Spleen (tissue), 11 donors: ENCODE measurements around the gene DGCR6L. TPM values are rescaled to one million over a fixed set of nuclear protein-coding genes. Genes with fewer than 3 reads are reported as not detected.
"Not testable (repeated sequence)": the region's sequence is repeated elsewhere in the genome, so short reads cannot be mapped to it uniquely, and the experiment has no call there.

ENCODE experiments used
- DNase-seq: peaks from one replicate; pipeline ENCODE4 v3.0.0-alpha.2; 2020
- H3K27ac ChIP-seq, 8 donors: fragments of 200-600 bp; sonication (generic) in 7 of 8; 1 replicate in 4 of 8; 2 replicates in 4 of 8; pipeline versions ENCODE4 v1.5.0 to v1.8.0; 2016 to 2021; ENCODE audit warnings: inconsistent platforms in 4 of 8, mild to moderate bottlenecking in 4 of 8, moderate library complexity in 1 of 8
- H3K27me3 ChIP-seq, 7 donors: fragments of 200-600 bp; sonication (generic) in 6 of 7; replicated peaks in 1 of 7; 1 replicate in 4 of 7; 2 replicates in 3 of 7; pipeline versions ENCODE4 v1.5.0 to v1.8.0; 2016 to 2021; ENCODE audit warnings: inconsistent platforms in 3 of 7, mild to moderate bottlenecking in 1 of 7
- H3K36me3 ChIP-seq, 6 donors: fragments of 200-600 bp; sonication (generic) in 5 of 6; 1 replicate in 4 of 6; 2 replicates in 2 of 6; pipeline versions ENCODE4 v1.5.0 to v1.8.0; 2016 to 2021; ENCODE audit warnings: inconsistent platforms in 2 of 6
- H3K4me1 ChIP-seq, 6 donors: fragments of 200-600 bp; sonication (generic) in 5 of 6; 1 replicate in 3 of 6; 2 replicates in 3 of 6; pipeline versions ENCODE4 v1.5.0 to v1.8.0; 2016 to 2021; ENCODE audit warnings: inconsistent platforms in 3 of 6
- H3K4me3 ChIP-seq, 8 donors: fragments of 200-600 bp; sonication (generic) in 7 of 8; 1 replicate in 4 of 8; 2 replicates in 4 of 8; pipeline versions ENCODE4 v1.5.0 to v1.8.0; 2016 to 2021; ENCODE audit warnings: inconsistent platforms in 4 of 8, mild to moderate bottlenecking in 4 of 8, moderate library complexity in 2 of 8
- H3K9me3 ChIP-seq, 8 donors: fragments of 200-600 bp; sonication (generic) in 7 of 8; 1 replicate in 4 of 8; 2 replicates in 4 of 8; pipeline versions ENCODE4 v1.5.0 to v1.8.0; 2016 to 2021; ENCODE audit warnings: inconsistent platforms in 4 of 8
- POLR2A ChIP-seq, 3 donors: fragments of 450-650 bp; IDR thresholded peaks; one replicate each; pipeline ENCODE4 v1.5.1; 2017; ENCODE audit warnings: antibody characterized with exemption in 3 of 3, mild to moderate bottlenecking in 1 of 3
- POLR2AphosphoS5 ChIP-seq, 3 donors: sonication (generic); formaldehyde crosslinking; IDR thresholded peaks; one replicate each; pipeline ENCODE4 v1.5.1; 2017; ENCODE audit warnings: antibody characterized with exemption in 3 of 3
- WGBS, 5 donors: extraction: QIAGEN DNeasy Blood & Tissue Kit in 3 of 5; methylation state at CpG; one replicate each; pipeline versions ENCODE4 v1.1.5 to v1.1.7; 2013 to 2018; 5-methylcytosine and 5-hydroxymethylcytosine counted together
- intact Hi-C: fragments of 100-400 bp; cut with DNase I; formaldehyde crosslinking; loops from one replicate; pipeline ENCODE4 v1.15.0; 2023; ENCODE audit warnings: low total_unique reads
- polyA plus RNA-seq, 3 donors: library from polyadenylated mRNA; stranded (reverse); fragments of 200-250 nt; gene quantifications; one replicate each; pipeline ENCODE4 v1.2.1, GENCODE V29; 2013
- total RNA-seq, 7 donors: library from RNA; depleted of rRNA in 3 of 7; stranded (reverse); fragments of >200 nt in 3 of 7; fragmentation: NEBNext Ultra II Directional in 4 of 7; extraction: Animal tissue kit (Norgen Biotek cat#: 25700) in 4 of 7; gene quantifications; one replicate each; pipeline versions ENCODE4 v1.1.0 to v1.2.1, GENCODE V29; 2016 to 2021
- TF ChIP-seq, protein P1 (sequence below), 11 experiments: fragments of 200-600 bp in 7 of 11; fragments of 450-650 bp in 4 of 11; sonication (generic) in 4 of 11; IDR thresholded peaks in 8 of 11; conservative IDR thresholded peaks in 3 of 11; 1 replicate in 7 of 11; 2 replicates in 4 of 11; pipeline versions ENCODE4 v1.4.0 to v1.8.0; 2016 to 2021; ENCODE audit warnings: antibody characterized with exemption in 11 of 11, inconsistent platforms in 4 of 11, mild to moderate bottlenecking in 1 of 11
- donor health status: healthy with polysubstance abuse.
- donor health status: DM: no; HTN: no; CAD: no; lungs with moderate emphysema.
- donor health status: DM: no; HTN: no; CAD: no.
- donor health status: Bipolar disorder and iron deficiency.
- donor health status: healthy.
- donor health status: DM: no; HTN: no; CAD: no.
- donor health status: DM: yes; HTN: yes; CAD: no.

DGCR6L gene
- total and polyA plus RNA-seq, 10 donors, result 25.6 to 70.0 (median 34.9) TPM

DNA sequence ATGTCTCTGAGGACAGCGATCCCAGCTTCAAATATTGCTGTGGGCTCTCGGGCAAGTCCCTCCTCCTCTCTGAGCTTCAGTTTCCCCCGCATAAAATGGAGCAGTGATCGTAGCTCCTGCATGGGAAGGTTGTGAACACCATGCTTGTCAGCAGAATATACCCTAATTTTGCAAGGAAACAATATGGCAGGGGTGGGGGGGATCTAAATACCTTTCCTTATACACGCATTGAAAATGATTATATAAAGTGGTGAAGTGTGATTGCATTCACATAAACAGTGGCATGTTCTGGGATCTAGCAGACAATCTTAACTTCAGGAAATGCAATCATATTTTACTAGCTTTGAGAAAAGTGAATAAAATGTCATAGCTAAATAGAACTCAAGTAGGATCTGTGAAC is 27.8 kb downstream of the DGCR6L start:
- no peaks in the 10 kb centered on the region for H3K4me1 ChIP-seq
- H3K36me3 ChIP-seq, result no peaks in the 10 kb centered on the region
- TF ChIP-seq POLR2A (IDR thresholded peaks at IDR 0.05) (no peak), POLR2AphosphoS5 (IDR thresholded peaks at IDR 0.05) (no peak)
- TF ChIP-seq, protein P1, sequence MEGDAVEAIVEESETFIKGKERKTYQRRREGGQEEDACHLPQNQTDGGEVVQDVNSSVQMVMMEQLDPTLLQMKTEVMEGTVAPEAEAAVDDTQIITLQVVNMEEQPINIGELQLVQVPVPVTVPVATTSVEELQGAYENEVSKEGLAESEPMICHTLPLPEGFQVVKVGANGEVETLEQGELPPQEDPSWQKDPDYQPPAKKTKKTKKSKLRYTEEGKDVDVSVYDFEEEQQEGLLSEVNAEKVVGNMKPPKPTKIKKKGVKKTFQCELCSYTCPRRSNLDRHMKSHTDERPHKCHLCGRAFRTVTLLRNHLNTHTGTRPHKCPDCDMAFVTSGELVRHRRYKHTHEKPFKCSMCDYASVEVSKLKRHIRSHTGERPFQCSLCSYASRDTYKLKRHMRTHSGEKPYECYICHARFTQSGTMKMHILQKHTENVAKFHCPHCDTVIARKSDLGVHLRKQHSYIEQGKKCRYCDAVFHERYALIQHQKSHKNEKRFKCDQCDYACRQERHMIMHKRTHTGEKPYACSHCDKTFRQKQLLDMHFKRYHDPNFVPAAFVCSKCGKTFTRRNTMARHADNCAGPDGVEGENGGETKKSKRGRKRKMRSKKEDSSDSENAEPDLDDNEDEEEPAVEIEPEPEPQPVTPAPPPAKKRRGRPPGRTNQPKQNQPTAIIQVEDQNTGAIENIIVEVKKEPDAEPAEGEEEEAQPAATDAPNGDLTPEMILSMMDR (IDR thresholded peaks at IDR 0.05 in 8 of 11, conservative IDR thresholded peaks at IDR 0.05 in 3 of 11), result no peak
- DNase-seq, result no peak
- H3K4me3 ChIP-seq, result no peak overlapping the region
- H3K27me3 ChIP-seq, result peaks cover 0 to 4% (median 0%) of the 10 kb centered on the region in 7 donors
- intact Hi-C loops, result no loop called here
- no peak overlapping the region for H3K27ac ChIP-seq
- no peaks in the 10 kb centered on the region for H3K9me3 ChIP-seq
- 77 to 90% (median 80%) methylated on average over 5 of the region's 5 CpGs for WGBS, 5 donors

DNA sequence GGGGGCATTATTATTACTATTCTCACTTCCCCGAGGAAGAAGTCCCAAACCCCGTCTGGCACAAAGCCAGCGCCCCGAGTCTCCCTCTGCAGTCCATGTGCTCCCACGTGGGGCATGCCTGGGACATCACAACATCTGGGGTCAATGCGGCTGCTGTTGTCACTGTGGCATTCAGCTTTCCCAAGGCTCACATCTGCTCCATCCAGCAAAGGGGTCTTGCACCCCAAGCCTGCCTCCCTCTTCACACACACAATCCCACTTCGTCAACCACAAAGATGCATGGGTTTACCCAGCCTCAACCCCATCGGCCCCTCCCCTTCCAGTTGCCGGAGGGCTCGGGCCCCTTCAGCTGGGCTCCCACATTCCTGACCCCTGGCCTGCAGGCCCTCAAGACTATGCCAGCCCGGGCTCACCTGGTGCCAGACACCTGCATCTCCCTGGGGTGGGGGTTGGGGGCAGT is 28.2 kb downstream of the DGCR6L start:
- intact Hi-C loops, result no loop called here
- no peak overlapping the region for H3K4me3 ChIP-seq
- no peak overlapping the region for H3K27ac ChIP-seq
- 68 to 76% (median 70%) methylated on average over 6 to 11 of the region's 11 CpGs for WGBS, 5 donors
- H3K4me1 ChIP-seq, result no peaks in the 10 kb centered on the region
- DNase-seq, result no peak
- H3K27me3 ChIP-seq, result peaks cover 0 to 4% (median 0%) of the 10 kb centered on the region in 7 donors
- H3K9me3 ChIP-seq, result no peaks in the 10 kb centered on the region
- no peaks in the 10 kb centered on the region for H3K36me3 ChIP-seq
- no peak for TF ChIP-seq POLR2AphosphoS5 (IDR thresholded peaks at IDR 0.05)
- TF ChIP-seq, protein P1 (IDR thresholded peaks at IDR 0.05 in 8 of 11, conservative IDR thresholded peaks at IDR 0.05 in 3 of 11), result no peak
- no peak for TF ChIP-seq POLR2A (IDR thresholded peaks at IDR 0.05)

DNA sequence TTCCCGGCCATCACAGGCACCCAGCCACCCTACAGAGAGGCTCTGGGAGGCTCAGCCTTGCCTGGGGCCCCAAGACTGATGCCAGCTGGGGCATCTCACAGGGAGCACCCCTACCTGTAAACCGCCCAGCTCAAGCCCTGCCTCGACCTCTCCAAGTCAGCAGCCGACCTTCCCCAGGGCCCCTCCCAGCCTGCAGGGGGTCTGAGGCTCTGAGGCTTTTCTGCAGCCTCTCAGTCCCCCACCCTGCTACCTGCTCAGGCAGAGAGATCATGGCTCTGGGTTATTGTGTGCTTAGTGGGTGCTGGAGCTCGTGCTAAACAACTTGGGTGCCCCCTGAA is 28.6 kb downstream of the DGCR6L start:
- Histone ChIP-seq H3K4me1 (no peaks in the 10 kb centered on the region), H3K27me3 (peaks cover 0 to 4% (median 0%) of the 10 kb centered on the region in 7 donors), H3K27ac (no peak overlapping the region), H3K9me3 (no peaks in the 10 kb centered on the region), H3K4me3 (no peak overlapping the region), H3K36me3 (no peaks in the 10 kb centered on the region)
- intact Hi-C loops, result no loop called here
- no peak for DNase-seq
- 60 to 87% (median 75%) methylated on average over 1 to 5 of the region's 5 CpGs for WGBS, 5 donors
- no peak for TF ChIP-seq POLR2AphosphoS5 (IDR thresholded peaks at IDR 0.05)

DNA sequence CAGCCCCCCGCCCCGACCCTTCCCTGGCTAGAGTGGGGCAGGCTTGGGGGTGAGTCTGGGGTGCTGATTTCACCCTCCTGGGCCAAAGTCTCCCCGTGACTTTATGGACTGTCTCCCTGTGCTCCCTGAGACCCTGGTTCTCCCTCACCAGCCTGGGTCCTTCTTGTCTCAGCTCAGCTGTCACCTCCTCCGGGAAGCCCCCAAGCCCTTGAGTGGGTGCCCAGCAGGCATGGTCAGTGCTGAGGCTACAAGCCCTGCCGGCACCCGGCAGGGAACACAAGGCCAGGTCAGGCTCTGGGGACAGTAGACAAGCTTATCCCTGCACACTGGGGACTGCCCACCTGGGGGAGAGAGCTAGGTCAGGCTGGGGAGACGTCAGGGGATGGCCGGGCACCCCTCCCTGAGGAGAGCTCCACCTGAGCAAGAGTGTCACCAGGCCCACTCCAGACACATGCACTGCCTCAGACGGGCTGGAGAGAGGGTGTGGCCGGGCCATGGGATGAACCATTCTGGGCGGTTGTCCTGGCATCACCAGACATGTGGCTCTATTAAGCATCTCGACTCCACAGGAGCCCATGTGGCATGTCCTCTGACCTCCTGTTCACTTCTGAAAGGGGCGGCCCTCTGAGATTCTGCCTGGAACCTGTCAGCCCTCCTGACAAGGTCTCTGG is 29.1 kb downstream of the DGCR6L start:
- intact Hi-C loops, result no loop called here
- Histone ChIP-seq H3K9me3 (no peaks in the 10 kb centered on the region), H3K4me3 (no peak overlapping the region), H3K27ac (no peak overlapping the region), H3K27me3 (peaks cover 0 to 4% (median 0%) of the 10 kb centered on the region in 7 donors), H3K4me1 (no peaks in the 10 kb centered on the region), H3K36me3 (no peaks in the 10 kb centered on the region)
- TF ChIP-seq POLR2A (IDR thresholded peaks at IDR 0.05), result no peak
- WGBS, 5 donors, result 83 to 90% (median 85%) methylated on average over 5 to 13 of the region's 13 CpGs
- DNase-seq, result no peak

DNA sequence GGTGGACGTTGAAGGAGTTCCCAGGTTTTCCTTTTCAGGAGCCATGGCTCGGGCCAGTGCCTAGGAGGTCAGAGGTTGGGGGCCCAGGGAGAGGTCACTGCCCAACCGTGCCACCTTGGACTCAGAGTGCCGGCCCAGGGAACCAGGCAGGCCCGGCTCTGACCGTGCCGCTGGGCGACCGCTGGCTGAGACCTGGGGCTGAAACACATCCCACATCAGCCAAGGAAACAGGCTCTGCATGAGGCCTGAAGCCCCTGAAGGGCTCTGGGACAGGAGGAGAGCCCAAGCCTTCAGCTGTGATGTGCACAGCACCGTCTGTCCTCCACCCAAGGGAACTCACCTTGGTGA is 29.8 kb downstream of the DGCR6L start:
- TF ChIP-seq POLR2AphosphoS5 (IDR thresholded peaks at IDR 0.05) (no peak), POLR2A (IDR thresholded peaks at IDR 0.05) (no peak)
- TF ChIP-seq, protein P1 (IDR thresholded peaks at IDR 0.05 in 8 of 11, conservative IDR thresholded peaks at IDR 0.05 in 3 of 11), result no peak
- H3K27me3 ChIP-seq, result peaks cover 0 to 4% (median 0%) of the 10 kb centered on the region in 7 donors
- H3K9me3 ChIP-seq, result no peaks in the 10 kb centered on the region
- intact Hi-C loops, result no loop called here
- no peak overlapping the region for H3K4me3 ChIP-seq
- no peaks in the 10 kb centered on the region for H3K4me1 ChIP-seq
- H3K27ac ChIP-seq, result no peak overlapping the region
- WGBS, 5 donors, result 76 to 87% (median 81%) methylated on average over 7 to 10 of the region's 10 CpGs
- no peaks in the 10 kb centered on the region for H3K36me3 ChIP-seq
- DNase-seq, result no peak

DNA sequence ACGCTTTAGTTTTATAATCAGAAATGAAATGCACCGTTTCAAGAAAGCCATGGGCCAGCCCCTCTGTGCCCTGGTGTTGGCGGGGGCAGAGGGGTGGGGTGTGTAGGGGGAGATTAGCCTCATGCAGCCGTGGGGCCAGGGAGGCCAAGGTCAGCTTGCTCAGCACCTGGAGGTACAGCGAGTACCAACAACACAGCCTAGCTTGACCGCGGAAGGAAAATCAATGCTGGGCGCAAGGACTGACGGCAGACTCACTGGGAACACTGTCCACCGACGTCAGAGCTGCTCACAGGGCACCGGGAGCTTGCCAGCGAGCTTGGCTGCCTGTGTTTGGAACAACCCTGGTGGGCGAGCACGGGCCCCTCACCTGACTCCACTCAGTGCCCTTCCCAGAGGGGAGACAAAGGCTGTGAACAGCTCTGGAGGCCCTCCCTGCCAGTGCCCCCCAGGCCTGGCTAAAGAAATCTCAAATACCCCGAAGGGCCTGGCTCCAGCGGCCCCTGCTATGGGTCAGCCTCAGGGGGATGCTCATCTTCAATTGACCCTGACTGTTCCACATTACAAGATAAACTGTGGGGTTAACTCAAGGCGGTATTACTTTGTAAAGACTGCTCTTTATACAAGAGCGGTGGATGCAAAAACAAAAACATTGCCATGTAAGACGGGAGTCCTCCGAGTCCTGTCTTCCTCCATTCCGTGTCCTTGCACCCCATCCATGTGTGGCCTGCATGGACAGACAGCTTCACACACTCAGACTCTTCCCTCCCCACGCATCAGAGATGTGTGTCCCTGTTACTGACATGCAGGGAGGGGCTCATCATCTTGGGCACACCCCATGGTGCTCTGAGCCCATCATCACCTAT is 30.4 kb downstream of the DGCR6L start:
- WGBS, 5 donors, result 82 to 89% (median 85%) methylated on average over 19 to 22 of the region's 23 CpGs
- H3K27me3 ChIP-seq, H3K4me3 ChIP-seq, H3K27ac ChIP-seq, DNase-seq, H3K4me1 ChIP-seq, H3K9me3 ChIP-seq, H3K36me3 ChIP-seq, intact Hi-C loops: not testable (repeated sequence)

DNA sequence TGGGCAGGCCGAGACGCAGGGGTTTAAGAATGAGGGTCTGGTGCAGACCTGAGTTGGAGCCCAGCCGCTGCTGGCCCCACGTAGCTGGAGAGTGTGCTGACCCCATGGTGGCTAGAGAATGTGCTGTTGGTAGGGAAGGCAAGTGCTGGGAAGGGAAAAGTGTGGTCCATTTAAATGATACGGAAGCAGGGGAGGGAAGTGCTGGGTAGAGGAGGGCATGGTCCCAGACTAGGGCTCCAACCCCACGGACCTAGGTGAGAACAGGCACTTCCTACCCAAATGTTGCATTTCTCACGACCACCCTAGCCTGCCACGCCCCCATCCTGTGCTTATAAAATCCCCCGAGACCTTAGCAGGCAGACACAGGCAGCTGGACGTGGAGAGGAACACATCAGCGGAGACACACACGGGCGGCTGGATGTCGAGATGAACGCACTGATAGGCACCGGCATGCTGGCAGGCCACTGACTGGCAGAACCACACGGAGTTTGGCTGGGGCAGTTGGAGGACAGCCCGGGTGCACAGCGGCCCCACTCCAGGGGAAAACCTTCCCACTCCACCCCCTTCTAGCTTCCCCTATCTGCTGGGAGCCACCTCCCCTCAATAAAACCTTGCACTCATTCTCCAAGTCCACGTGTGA is 33.0 kb downstream of the DGCR6L start:
- DNase-seq, H3K36me3 ChIP-seq, H3K27ac ChIP-seq, H3K9me3 ChIP-seq, H3K27me3 ChIP-seq, H3K4me1 ChIP-seq, H3K4me3 ChIP-seq, intact Hi-C loops: not testable (repeated sequence)
- WGBS, 5 donors, result 59 to 67% (median 62%) methylated on average over 7 to 19 of the region's 20 CpGs
